VCaP (cell line): Measurements from ENCODE around the gene CORO7.

Experiments used
- H3K27ac ChIP-seq: fragments of 450-650 bp; 2 replicates; pipeline ENCODE4 v1.5.1; 2017
- CTCF ChIP-seq: fragments of 450-650 bp; conservative IDR thresholded peaks from 2 replicates; pipeline ENCODE4 v1.5.1; 2017; ENCODE audit warnings: mild to moderate bottlenecking, moderate library complexity

CORO7 gene

GRCh38 chr16:4435337-4436067 lies 19.1 kb upstream of the CORO7 start:
- TF ChIP-seq CTCF, result no peak
- no peak overlapping the region for H3K27ac ChIP-seq

- H3K27ac ChIP-seq, result no peak overlapping the region
- no peak for TF ChIP-seq CTCF
These were observed 17.8 kb upstream of the CORO7 start for GRCh38 chr16:4433914-4434787.

- no peak for TF ChIP-seq CTCF
- no peak overlapping the region for H3K27ac ChIP-seq
These were observed 16.8 kb upstream of the CORO7 start for GRCh38 chr16:4433228-4433627.

GRCh38 chr16:4431023-4431422 lies 14.6 kb upstream of the CORO7 start:
- no peak overlapping the region for H3K27ac ChIP-seq
- TF ChIP-seq CTCF, result no peak

- TF ChIP-seq CTCF, result no peak
- no peak overlapping the region for H3K27ac ChIP-seq
These were observed 12.1 kb upstream of the CORO7 start for GRCh38 chr16:4428500-4428899.

GRCh38 chr16:4426722-4427372 lies 10.5 kb upstream of the CORO7 start:
- no peak for TF ChIP-seq CTCF
- peak overlapping the region; percentile 89 for H3K27ac ChIP-seq

- H3K27ac ChIP-seq, result peak overlapping the region; percentile 89
- TF ChIP-seq CTCF, result no peak
These were observed 9.8 kb upstream of the CORO7 start for GRCh38 chr16:4426021-4426684.
